HG03060 (cell line): ENCODE data around the gene RPS24.
"Not testable (repeated sequence)": the region's sequence is repeated elsewhere in the genome, so short reads cannot be mapped to it uniquely, and the experiment has no call there.

Experiments
- ATAC-seq: cut with Tn5 transposase; IDR thresholded peaks from one replicate; pipeline ENCODE4 v1.9.1; 2021; ENCODE audit warnings: low read depth, moderate number of reproducible peaks; ENCODE audit not compliant: unreplicated experiment

Gene RPS24

GRCh38 chr10:78047314-78047891 is 13.7 kb downstream of the RPS24 start:
- no peak for ATAC-seq

- ATAC-seq, result no peak
These were observed 16.2 kb downstream of the RPS24 start for GRCh38 chr10:78049851-78050250.

GRCh38 chr10:78053211-78053868 is 19.7 kb downstream of the RPS24 start:
- ATAC-seq, result no peak

- no peak for ATAC-seq
These were observed 24.9 kb downstream of the RPS24 start for GRCh38 chr10:78058562-78058961.

- ATAC-seq, result no peak
These were observed 26.4 kb downstream of the RPS24 start for GRCh38 chr10:78059906-78060702.

- ATAC-seq, result no peak
These were observed 28.6 kb downstream of the RPS24 start for GRCh38 chr10:78062296-78062695.

- ATAC-seq, result no peak
These were observed 29.6 kb downstream of the RPS24 start for GRCh38 chr10:78063236-78063635.

- not testable (repeated sequence) for ATAC-seq
These were observed 31.3 kb downstream of the RPS24 start for GRCh38 chr10:78064919-78065318.

- no peak for ATAC-seq
These were observed 31.9 kb downstream of the RPS24 start for GRCh38 chr10:78065611-78066010.

- ATAC-seq, result no peak
These were observed 32.3 kb downstream of the RPS24 start for GRCh38 chr10:78066012-78066411.

- ATAC-seq, result no peak
These were observed 33.2 kb downstream of the RPS24 start for GRCh38 chr10:78066728-78067430.

GRCh38 chr10:78069151-78069550 is 35.5 kb downstream of the RPS24 start:
- no peak for ATAC-seq

- ATAC-seq, result not testable (repeated sequence)
These were observed 36.4 kb downstream of the RPS24 start for GRCh38 chr10:78070064-78070463.

- no peak for ATAC-seq
These were observed 37.1 kb downstream of the RPS24 start for GRCh38 chr10:78070726-78071125.

- ATAC-seq, result no peak
These were observed 37.6 kb downstream of the RPS24 start for GRCh38 chr10:78071140-78071856.

- no peak for ATAC-seq
These were observed 38.2 kb downstream of the RPS24 start for GRCh38 chr10:78071857-78072179.

- no peak for ATAC-seq
These were observed 38.8 kb downstream of the RPS24 start for GRCh38 chr10:78072504-78072903.

- not testable (repeated sequence) for ATAC-seq
These were observed 42.1 kb downstream of the RPS24 start for GRCh38 chr10:78075806-78076205.

- no peak for ATAC-seq
These were observed 45.1 kb downstream of the RPS24 start for GRCh38 chr10:78078539-78079330.

- no peak for ATAC-seq
These were observed 45.7 kb downstream of the RPS24 start for GRCh38 chr10:78079411-78079810.
